ENCODE measurements around the gene LRRC32. TPM values are rescaled to one million over a fixed set of nuclear protein-coding genes. Genes with fewer than 3 reads are reported as not detected.
"Not testable (repeated sequence)": the region's sequence is repeated elsewhere in the genome, so short reads cannot be mapped to it uniquely, and the experiment has no call there.

The LRRC32 gene
- total and polyA plus RNA-seq, 2 of the 4 experiments (the other 2 are of a cell fraction) = 5.2 to 13.7 TPM

- Histone ChIP-seq H3K9me1 (ENCODE audit: insufficient read depth, low read length) (peaks cover 20% of the 10 kb centered on the region; the same call in 1 of the 2 replicates), H2BK5ac (ENCODE audit: low read depth, low read length, poor library complexity, severe bottlenecking) (peak overlapping the region; percentile 89), H3K18ac (ENCODE audit: low read depth, low read length) (no peak overlapping the region), H3K4me1 (ENCODE audit: control insufficient read depth, insufficient read depth, low read length) (peaks cover 23% of the 10 kb centered on the region), H3K23ac (ENCODE audit: low read depth, low read length) (no peak overlapping the region), H4K20me1 (ENCODE audit: insufficient read depth, low read length) (no peaks in the 10 kb centered on the region), H2AK9ac (replicated peaks; ENCODE audit: low read depth, low read length, poor library complexity) (no peak overlapping the region), H3K27ac (ENCODE audit: insufficient read depth, low read length) (no peak overlapping the region), H3K79me1 (ENCODE audit: low read depth in 1 of 2, low read length in 2 of 2) (no peaks in the 10 kb centered on the region), H4K5ac (ENCODE audit: low read depth, low read length) (no peak overlapping the region), H3K4me3 (ENCODE audit: insufficient read depth, low read depth, low read length) (no peak overlapping the region), H3K56ac (ENCODE audit: extremely low read depth, insufficient read depth, low read length) (no peak overlapping the region), H4K91ac (ENCODE audit: insufficient read depth, low read depth, low read length) (no peak overlapping the region), H2BK20ac (ENCODE audit: low read depth, low read length) (peak overlapping the region; percentile 28; the same call in 1 of the 2 replicates), H2AFZ (replicated peaks; ENCODE audit: low read length, poor library complexity) (no peak overlapping the region), H2BK120ac (ENCODE audit: low read depth, low read length) (no peak overlapping the region), H2BK15ac (ENCODE audit: low read depth, low read length) (no peak overlapping the region), H2AK5ac (ENCODE audit: low read depth, low read length) (no peak overlapping the region), H3K14ac (replicated peaks; ENCODE audit: low read depth, low read length) (no peak overlapping the region), H3K36me3 (ENCODE audit: control insufficient read depth, insufficient read depth, low read length) (no peaks in the 10 kb centered on the region), H3K4me2 (ENCODE audit: low read depth, low read length) (no peak overlapping the region), H3K27me3 (ENCODE audit: control insufficient read depth, insufficient read depth, low read length) (no peaks in the 10 kb centered on the region), H3K9ac (ENCODE audit: low read depth, low read length) (no peak overlapping the region), H3K9me3 (ENCODE audit: control insufficient read depth, insufficient read depth, low read length) (peaks cover 1% of the 10 kb centered on the region), H4K8ac (ENCODE audit: low read depth in 2 of 2, low read length in 2 of 2) (no peak overlapping the region), H3K4ac (ENCODE audit: low read depth, low read length) (no peak overlapping the region; the same call in 1 of the 2 replicates)
- TF ChIP-seq CHD1 (IDR thresholded peaks at IDR 0.05; ENCODE audit: low read depth, low read length) (no peak), MAFK (IDR thresholded peaks at IDR 0.05; ENCODE audit: low read depth, low read length) (0 out of 2 replicates have a peak, but pooled peaks have one; percentile 7), FOS (IDR thresholded peaks at IDR 0.05; ENCODE audit: low read depth, low read length) (peak; percentile 40; the same call in 1 of the 2 replicates), MAZ (IDR thresholded peaks at IDR 0.05; ENCODE audit: borderline replicate concordance, low read depth, low read length) (no peak), NFE2L2 (IDR thresholded peaks at IDR 0.05; ENCODE audit: low read depth, low read length) (peak; percentile 68; the same call in 1 of the 2 replicates), RCOR1 (IDR thresholded peaks at IDR 0.05; ENCODE audit: insufficient replicate concordance, low read length) (no peak)
- CTCF ChIA-PET = no interaction called here
- dilution Hi-C loops (cut with HindIII; ENCODE audit: low sequenced_read_pairs, unreplicated experiment) = no loop called here
- DNase-seq = peak; percentile 89
- WGBS, 2 experiments (ENCODE audit: extremely low coverage in 2 of 2, insufficient read length in 1 of 2) = no CpG with 5 or more reads among the region's 2 CpGs
- intact Hi-C loops (cut with micrococcal nuclease) = no loop called here
- in situ Hi-C loops (cut with MboI; ENCODE audit: low sequenced_read_pairs) = no loop called here
- POLR2A ChIA-PET (ENCODE audit: unreplicated experiment) = no interaction called here
- BruUV-seq (replicated peaks) = no TSS peak
- ATAC-seq (ENCODE audit: low read depth) = peak; percentile 43; the same call in 1 of the 2 replicates
Observed at GRCh38 chr11:76620489-76620888, 50.1 kb downstream of the LRRC32 start.

GRCh38 chr11:76619801-76620200, 50.7 kb downstream of the LRRC32 start:
- H3K27ac ChIP-seq (ENCODE audit: insufficient read depth, low read length); H3K9ac ChIP-seq (ENCODE audit: low read depth, low read length); H3K4me2 ChIP-seq (ENCODE audit: low read depth, low read length); H3K23ac ChIP-seq (ENCODE audit: low read depth, low read length); intact Hi-C loops (cut with micrococcal nuclease); H2BK5ac ChIP-seq (ENCODE audit: low read depth, low read length, poor library complexity, severe bottlenecking); BruUV-seq (replicated peaks); CTCF ChIA-PET; H2AFZ ChIP-seq (replicated peaks; ENCODE audit: low read length, poor library complexity); H3K79me1 ChIP-seq (ENCODE audit: low read depth in 1 of 2, low read length in 2 of 2); POLR2A ChIA-PET (ENCODE audit: unreplicated experiment); H3K56ac ChIP-seq (ENCODE audit: extremely low read depth, insufficient read depth, low read length); H2AK9ac ChIP-seq (replicated peaks; ENCODE audit: low read depth, low read length, poor library complexity); H3K36me3 ChIP-seq (ENCODE audit: control insufficient read depth, insufficient read depth, low read length); H3K27me3 ChIP-seq (ENCODE audit: control insufficient read depth, insufficient read depth, low read length); H4K8ac ChIP-seq (ENCODE audit: low read depth in 2 of 2, low read length in 2 of 2); H2BK120ac ChIP-seq (ENCODE audit: low read depth, low read length); H3K14ac ChIP-seq (replicated peaks; ENCODE audit: low read depth, low read length); H2BK20ac ChIP-seq (ENCODE audit: low read depth, low read length); H4K5ac ChIP-seq (ENCODE audit: low read depth, low read length); ATAC-seq (ENCODE audit: low read depth); dilution Hi-C loops (cut with HindIII; ENCODE audit: low sequenced_read_pairs, unreplicated experiment); H2AK5ac ChIP-seq (ENCODE audit: low read depth, low read length); H3K9me3 ChIP-seq (ENCODE audit: control insufficient read depth, insufficient read depth, low read length); H2BK15ac ChIP-seq (ENCODE audit: low read depth, low read length); H3K4me3 ChIP-seq (ENCODE audit: insufficient read depth, low read depth, low read length); H3K18ac ChIP-seq (ENCODE audit: low read depth, low read length); H4K91ac ChIP-seq (ENCODE audit: insufficient read depth, low read depth, low read length); DNase-seq; H3K4ac ChIP-seq (ENCODE audit: low read depth, low read length); H4K20me1 ChIP-seq (ENCODE audit: insufficient read depth, low read length); in situ Hi-C loops (cut with MboI; ENCODE audit: low sequenced_read_pairs): not testable (repeated sequence)
- no CpG with 5 or more reads among the region's 5 CpGs for WGBS, 2 experiments (ENCODE audit: extremely low coverage in 2 of 2, insufficient read length in 1 of 2)
- Histone ChIP-seq H3K9me1 (ENCODE audit: insufficient read depth, low read length) (peaks cover 20% of the 10 kb centered on the region; the same call in 1 of the 2 replicates), H3K4me1 (ENCODE audit: control insufficient read depth, insufficient read depth, low read length) (peaks cover 23% of the 10 kb centered on the region)

All from IMR-90 (cell line).